Panc1 (cell line): ENCODE data around the gene APOBEC2. TPM values are rescaled to one million over a fixed set of nuclear protein-coding genes. Genes with fewer than 3 reads are reported as not detected.

Experiments
- ATAC-seq: fragments of 200-7000 bp; cut with Tn5 transposase; 2 replicates; pipeline ENCODE4 v1.9.1; 2020; ENCODE audit warnings: mild to moderate bottlenecking, moderate library complexity
- BruUV-seq: library from RNA; stranded (reverse); fragments of 400-500 nt; replicated peaks from 2 replicates; lab custom pipeline; 2021; lab: Mats Ljungman, UMichigan
- CTCF ChIA-PET: fragments of 300-600 bp; sonication (Branson Sonifier 250); formaldehyde crosslinking; loops from one replicate; lab custom pipeline; 2022; ENCODE audit warnings: antibody characterized with exemption; lab: Charles Lee
- POLR2A ChIA-PET: fragments of 300-600 bp; sonication (Branson Sonifier 250); formaldehyde crosslinking; loops from one replicate; lab custom pipeline; 2022; ENCODE audit warnings: antibody characterized with exemption; lab: Charles Lee
- DNase-seq: peaks from one replicate; pipeline ENCODE4 v3.0.0-alpha.2; 2010; ENCODE audit warnings: low read depth, low spot score
- H3K27ac ChIP-seq: 2 replicates; pipeline ENCODE4 v1.5.1; 2011; ENCODE audit warnings: mild to moderate bottlenecking, low read length, inconsistent platforms
- H3K27me3 ChIP-seq: fragments of 200-500 bp; sonication (Bioruptor generic); 2 replicates; pipeline ENCODE4 v1.6.0; 2014; ENCODE audit warnings: low read length, inconsistent platforms; ENCODE audit not compliant: control insufficient read depth, insufficient read depth
- H3K36me3 ChIP-seq: fragments of 200-500 bp; sonication (Bioruptor generic); 2 replicates; pipeline ENCODE4 v1.5.1; 2014; ENCODE audit warnings: inconsistent platforms, mild to moderate bottlenecking, low read length, moderate library complexity; ENCODE audit not compliant: control insufficient read depth, insufficient read depth
- H3K4me1 ChIP-seq: 2 replicates; pipeline ENCODE4 v1.5.1; 2011; ENCODE audit warnings: inconsistent platforms, mild to moderate bottlenecking, low read length, moderate library complexity; ENCODE audit not compliant: control insufficient read depth, insufficient read depth
- H3K4me3 ChIP-seq, 2 experiments: 2 replicates each; pipeline ENCODE4 v1.5.1; 2011 to 2012; ENCODE audit warnings: low read depth in 2 of 2, low read length in 2 of 2, mild to moderate bottlenecking in 2 of 2, inconsistent platforms in 1 of 2, moderate library complexity in 1 of 2
- H3K9me3 ChIP-seq: fragments of 200-500 bp; sonication (Bioruptor generic); 2 replicates; pipeline ENCODE4 v1.5.1; 2014; ENCODE audit warnings: low read depth, mild to moderate bottlenecking, inconsistent platforms, low read length, moderate library complexity; ENCODE audit not compliant: control insufficient read depth, insufficient read depth
- CTCF ChIP-seq: fragments of 450-650 bp; IDR thresholded peaks from 2 replicates; pipeline ENCODE4 v1.5.1; 2017; ENCODE audit warnings: mild to moderate bottlenecking
- POLR2AphosphoS5 ChIP-seq: IDR thresholded peaks from 2 replicates; pipeline ENCODE4 v1.6.1; 2012; ENCODE audit warnings: mild to moderate bottlenecking, low read depth, low read length, moderate library complexity
- REST ChIP-seq, 2 experiments: IDR thresholded peaks; 2 replicates each; pipeline ENCODE4 v1.6.1; 2011 to 2012; ENCODE audit warnings: low read depth in 2 of 2, control low read depth in 1 of 2, low read length in 1 of 2, mild to moderate bottlenecking in 1 of 2, moderate library complexity in 1 of 2; ENCODE audit not compliant: insufficient read depth in 1 of 2
- SIN3A ChIP-seq: IDR thresholded peaks from 2 replicates; pipeline ENCODE4 v1.6.1; 2012; ENCODE audit warnings: low read depth, mild to moderate bottlenecking, low read length, moderate library complexity, borderline replicate concordance; ENCODE audit not compliant: insufficient read depth
- TCF7L2 ChIP-seq: IDR thresholded peaks from 2 replicates; pipeline ENCODE4 v1.6.1; 2011; ENCODE audit warnings: mild to moderate bottlenecking, low read depth, low read length, inconsistent platforms
- in situ Hi-C: cut with HindIII; loops from 2 replicates; pipeline ENCODE4 v1.10.0; 2016; ENCODE audit warnings: low sequenced_read_pairs, low pct_unique_long_range_greater_than_20kb
- intact Hi-C: fragments of 100-400 bp; cut with micrococcal nuclease; formaldehyde crosslinking; loops from one replicate; pipeline ENCODE4 v1.10.0; 2022; ENCODE audit not compliant: unreplicated experiment
- total RNA-seq: library from RNA; stranded (reverse); gene quantifications from one replicate; pipeline ENCODE4 v1.2.1, GENCODE V29; 2021; ENCODE audit not compliant: unreplicated experiment

Gene APOBEC2
- total RNA-seq, 1 experiment from 2014 or later, result not detected

- no peaks in the 10 kb centered on the region for H3K9me3 ChIP-seq
- no peak overlapping the region for H3K27ac ChIP-seq
- H3K27me3 ChIP-seq, result no peaks in the 10 kb centered on the region
- intact Hi-C loops (no loop called here), in situ Hi-C loops (no loop called here)
- no TSS peak for BruUV-seq
- H3K4me1 ChIP-seq, result no peaks in the 10 kb centered on the region
- ChIA-PET CTCF (no interaction called here), POLR2A (no interaction called here)
- no peaks in the 10 kb centered on the region for H3K36me3 ChIP-seq
- DNase-seq (no peak), ATAC-seq (no peak)
- TF ChIP-seq POLR2AphosphoS5 (no peak), REST (IDR thresholded peaks at IDR 0.05; ENCODE audit: insufficient read depth in 1 of 2, low read depth in 2 of 2, low read length in 1 of 2) (no peak)
- no peak overlapping the region for H3K4me3 ChIP-seq
Measured at GRCh38 chr6:41051873-41052272, 1.1 kb upstream of the APOBEC2 start.

- Histone ChIP-seq H3K27ac (no peak overlapping the region), H3K9me3 (no peaks in the 10 kb centered on the region), H3K36me3 (no peaks in the 10 kb centered on the region), H3K4me3 (no peak overlapping the region), H3K27me3 (no peaks in the 10 kb centered on the region), H3K4me1 (no peaks in the 10 kb centered on the region)
- ATAC-seq, result no peak
- ChIA-PET CTCF (no interaction called here), POLR2A (no interaction called here)
- TF ChIP-seq CTCF (no peak), SIN3A (no peak), TCF7L2 (no peak), POLR2AphosphoS5 (no peak), REST (IDR thresholded peaks at IDR 0.05; ENCODE audit: insufficient read depth in 1 of 2, low read depth in 2 of 2, low read length in 1 of 2) (no peak)
- DNase-seq, result no peak
- intact Hi-C loops, result no loop called here
- no TSS peak for BruUV-seq
- in situ Hi-C loops, result no loop called here
Measured at GRCh38 chr6:41054511-41054910, 1.5 kb downstream of the APOBEC2 start.
